GM23248 (cell line): ENCODE results near the gene SPRR4.

Experiments
- EZH2 ChIP-seq: fragments of 200-600 bp; sonication (generic); IDR thresholded peaks from 2 replicates; pipeline ENCODE4 v1.6.1; 2018; ENCODE audit warnings: antibody characterized with exemption, mild to moderate bottlenecking; ENCODE audit not compliant: insufficient read depth, poor library complexity, severe bottlenecking
- EZH2phosphoT487 ChIP-seq: fragments of 200-600 bp; sonication (generic); IDR thresholded peaks from 2 replicates; pipeline ENCODE4 v1.6.1; 2018; ENCODE audit warnings: antibody characterized with exemption, moderate library complexity, mild to moderate bottlenecking, low read depth; ENCODE audit not compliant: insufficient read depth

GRCh38 chr1:152998476-152998875 lies 28.0 kb downstream of the SPRR4 start:
- TF ChIP-seq EZH2 (no peak), EZH2phosphoT487 (no peak)
